Mucosa of descending colon (tissue), 3 donors: Measurements from ENCODE around the gene CDC42BPG. TPM values are rescaled to one million over a fixed set of nuclear protein-coding genes. Genes with fewer than 3 reads are reported as not detected.

Experiments
- ATAC-seq: fragments of 200-7000 bp; cut with Tn5 transposase; one replicate; pipeline ENCODE4 v1.9.1; 2020; ENCODE audit warnings: mild to moderate bottlenecking, moderate library complexity
- DNase-seq, 3 donors: peaks; one replicate each; pipeline ENCODE4 v3.0.0-alpha.2; 2020
- H3K36me3 ChIP-seq: fragments of 200-600 bp; one replicate; pipeline ENCODE4 v1.8.0; 2021; ENCODE audit warnings: low read depth, mild to moderate bottlenecking
- H3K4me1 ChIP-seq: fragments of 200-600 bp; one replicate; pipeline ENCODE4 v1.8.0; 2021; ENCODE audit warnings: low read depth, mild to moderate bottlenecking
- H3K4me3 ChIP-seq: fragments of 200-600 bp; one replicate; pipeline ENCODE4 v1.8.0; 2021; ENCODE audit warnings: mild to moderate bottlenecking
- H3K9me3 ChIP-seq: fragments of 200-600 bp; one replicate; pipeline ENCODE4 v1.8.0; 2021; ENCODE audit warnings: mild to moderate bottlenecking
- CTCF ChIP-seq: fragments of 200-600 bp; IDR thresholded peaks from one replicate; pipeline ENCODE4 v1.8.0; 2022; ENCODE audit warnings: antibody characterized with exemption, mild to moderate bottlenecking
- intact Hi-C, 2 donors: fragments of 100-400 bp; cut with DNase I in 1 of 2; cut with micrococcal nuclease in 1 of 2; formaldehyde crosslinking; loops; one replicate each; pipeline versions ENCODE4 v1.11.0 to v1.11.1; 2022; cut with DNase I, micrococcal nuclease
- total RNA-seq, 3 donors: library from RNA; stranded (reverse); fragmentation: NEBNext Ultra II Directional in 2 of 3; extraction: Animal tissue kit (Norgen Biotek cat#: 25700) in 2 of 3; gene quantifications; one replicate each; pipeline versions ENCODE4 v1.2.1 to v1.2.4, GENCODE V29; 2021 to 2023
- donor health status: DM: no; HTN: no; CAD: no; lungs with moderate emphysema.
- donor health status: DM: no; HTN: no; CAD: no.
- donor health status: DM: no; HTN: yes; CAD: no.

CDC42BPG gene
- total RNA-seq, 3 donors from 2014 or later: 24.3 to 73.1 (median 32.3) TPM

- TF ChIP-seq CTCF: no peak
- Histone ChIP-seq H3K4me1 (peaks cover 15% of the 10 kb centered on the region), H3K36me3 (no peaks in the 10 kb centered on the region), H3K4me3 (no peak overlapping the region), H3K9me3 (no peaks in the 10 kb centered on the region)
- intact Hi-C loops: no loop called here
- no peak for ATAC-seq
- peak in 2 of 3 donors; percentile 22 to 34 for DNase-seq
Observed at GRCh38 chr11:64799256-64799622, 45.2 kb downstream of the CDC42BPG start.

GRCh38 chr11:64796757-64797541 is 47.5 kb downstream of the CDC42BPG start:
- H3K36me3 ChIP-seq: no peaks in the 10 kb centered on the region
- no peak overlapping the region for H3K4me3 ChIP-seq
- no peaks in the 10 kb centered on the region for H3K9me3 ChIP-seq
- no peaks in the 10 kb centered on the region for H3K4me1 ChIP-seq
- ATAC-seq: no peak
- no peak for TF ChIP-seq CTCF
- intact Hi-C loops: no loop called here
- DNase-seq: peak in 2 of 3 donors; percentile 16 to 46

- DNase-seq: peak in 1 of 3 donors; percentile 44
- no peaks in the 10 kb centered on the region for H3K36me3 ChIP-seq
- no peak for TF ChIP-seq CTCF
- ATAC-seq: no peak
- no peak overlapping the region for H3K4me3 ChIP-seq
- intact Hi-C loops: no loop called here
- H3K9me3 ChIP-seq: no peaks in the 10 kb centered on the region
- no peaks in the 10 kb centered on the region for H3K4me1 ChIP-seq
Observed at GRCh38 chr11:64796047-64796756, 48.3 kb downstream of the CDC42BPG start.

- Histone ChIP-seq H3K4me1 (no peaks in the 10 kb centered on the region), H3K9me3 (no peaks in the 10 kb centered on the region), H3K4me3 (no peak overlapping the region), H3K36me3 (no peaks in the 10 kb centered on the region)
- intact Hi-C loops: no loop called here
- no peak for TF ChIP-seq CTCF
- DNase-seq (no peak), ATAC-seq (no peak)
Observed at GRCh38 chr11:64794526-64794925, 49.9 kb downstream of the CDC42BPG start.

GRCh38 chr11:64793271-64794160 is 50.9 kb downstream of the CDC42BPG start:
- peak in 1 of 3 donors; percentile 33 for DNase-seq
- ATAC-seq: no peak
- Histone ChIP-seq H3K4me3 (no peak overlapping the region), H3K4me1 (no peaks in the 10 kb centered on the region), H3K36me3 (no peaks in the 10 kb centered on the region), H3K9me3 (no peaks in the 10 kb centered on the region)
- no peak for TF ChIP-seq CTCF
- intact Hi-C loops: no loop called here
